Frontal cortex (tissue), 4 donors: ENCODE results near the gene HS1BP3. TPM values are rescaled to one million over a fixed set of nuclear protein-coding genes. Genes with fewer than 3 reads are reported as not detected.

Source experiments
- DNase-seq, 2 donors: peaks; one replicate each; pipeline ENCODE4 v3.0.0; 2012; ENCODE audit warnings: low spot score in 2 of 2
- FAIRE-seq: peaks from 2 replicates; lab custom pipeline; 2012; peaks lifted over from hg19 to GRCh38; lab: Jason Lieb, UNC
- total RNA-seq: library from RNA; depleted of rRNA; stranded (reverse); fragments of >200 nt; gene quantifications from one replicate; pipeline ENCODE4 v1.2.3, GENCODE V29; 2014
- donor health status: control.
- donor health status: control.
- donor health status: control.

HS1BP3 gene
- total RNA-seq, 1 donor from 2014 or later = 7.7 TPM

- DNase-seq = no peak
- no peak for FAIRE-seq
These were observed 15.1 kb upstream of the HS1BP3 start for GRCh38 chr2:20666005-20666303.

DNA sequence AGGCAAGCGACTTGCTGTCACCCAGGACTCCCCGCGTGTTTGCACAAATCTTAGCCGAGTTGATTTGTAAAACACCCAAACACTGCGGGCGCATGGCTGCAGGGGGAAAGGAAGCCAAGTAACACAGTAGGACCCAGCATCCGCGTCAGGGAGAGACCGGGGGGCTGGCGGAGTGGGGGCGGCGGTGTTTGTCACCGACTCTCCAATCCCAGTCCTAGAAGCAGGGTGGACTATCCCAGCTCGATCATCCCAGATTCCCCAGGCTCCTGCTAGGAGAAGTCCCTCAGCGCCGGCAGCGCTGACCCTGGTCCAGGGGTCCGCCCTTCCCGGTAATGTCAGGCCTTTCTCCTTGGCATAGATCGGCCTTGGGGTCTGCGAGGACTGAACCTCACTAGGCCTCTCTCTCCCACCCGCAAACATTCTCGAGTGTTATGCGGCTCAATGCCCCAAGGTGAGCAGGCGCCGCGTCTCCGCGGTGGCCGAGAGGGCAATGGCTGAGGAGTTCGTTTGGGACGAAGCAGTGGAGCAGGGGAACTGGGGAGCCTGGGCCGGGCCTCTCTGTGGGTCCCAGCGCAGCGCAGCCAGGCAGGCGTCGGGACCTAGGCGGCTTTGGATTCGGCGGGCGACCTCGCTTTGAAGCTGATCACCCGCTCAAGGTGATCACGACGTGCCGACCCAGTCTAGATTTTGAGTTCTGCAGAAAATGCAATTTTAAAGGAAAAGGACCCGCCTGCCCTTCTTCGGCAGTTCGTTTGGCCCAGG lies 14.5 kb upstream of the HS1BP3 start:
- peak in 1 of 2 donors; percentile 12 for DNase-seq
- no peak for FAIRE-seq

DNA sequence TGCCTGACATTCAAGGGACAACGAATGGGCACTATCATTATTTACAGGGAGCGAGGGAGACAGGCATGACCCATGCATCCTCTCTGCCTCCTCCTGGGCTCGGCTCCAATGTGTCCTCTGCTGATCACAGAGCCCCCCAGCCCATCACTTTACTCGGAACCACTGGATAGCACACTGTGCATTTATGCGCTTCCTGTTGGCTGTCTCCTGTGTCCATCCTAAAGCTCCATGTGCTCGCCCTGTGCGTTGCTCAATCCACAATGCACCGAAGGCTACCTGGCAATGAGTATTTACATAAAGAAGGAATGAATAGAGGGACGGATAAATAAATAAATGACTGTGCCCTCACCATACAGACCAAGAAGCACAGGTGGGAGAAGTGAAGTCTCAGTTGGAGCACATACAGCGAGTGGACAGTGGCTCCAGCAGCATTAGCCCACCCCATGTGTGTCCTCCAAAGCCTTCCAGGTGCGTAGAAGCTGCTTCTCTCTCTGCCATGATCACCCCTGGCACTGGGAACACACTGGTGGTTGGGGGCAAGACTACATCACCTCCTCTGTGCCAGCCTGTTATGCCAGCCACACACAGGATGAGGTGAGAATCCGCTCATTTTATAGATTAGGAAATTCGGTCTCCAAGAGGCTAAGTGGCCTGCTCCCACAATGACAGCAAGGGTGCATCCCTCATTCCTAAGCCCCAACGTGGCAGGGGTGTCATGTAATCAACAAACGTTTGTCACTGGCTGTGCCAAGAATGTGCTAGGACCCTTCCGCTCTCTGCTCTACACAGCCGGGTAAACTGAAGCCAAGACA lies 13.7 kb upstream of the HS1BP3 start:
- no peak for FAIRE-seq

GRCh38 chr2:20664071-20664390 lies 13.1 kb upstream of the HS1BP3 start:
- DNase-seq (no peak), FAIRE-seq (no peak)

More for the DNA sequence above, 13.7 kb upstream of the HS1BP3 start:
- DNase-seq = peak in 1 of 2 donors; percentile 10

GRCh38 chr2:20663196-20664070 lies 12.5 kb upstream of the HS1BP3 start:
- FAIRE-seq = no peak
- peak in 1 of 2 donors; percentile 13 for DNase-seq

DNA sequence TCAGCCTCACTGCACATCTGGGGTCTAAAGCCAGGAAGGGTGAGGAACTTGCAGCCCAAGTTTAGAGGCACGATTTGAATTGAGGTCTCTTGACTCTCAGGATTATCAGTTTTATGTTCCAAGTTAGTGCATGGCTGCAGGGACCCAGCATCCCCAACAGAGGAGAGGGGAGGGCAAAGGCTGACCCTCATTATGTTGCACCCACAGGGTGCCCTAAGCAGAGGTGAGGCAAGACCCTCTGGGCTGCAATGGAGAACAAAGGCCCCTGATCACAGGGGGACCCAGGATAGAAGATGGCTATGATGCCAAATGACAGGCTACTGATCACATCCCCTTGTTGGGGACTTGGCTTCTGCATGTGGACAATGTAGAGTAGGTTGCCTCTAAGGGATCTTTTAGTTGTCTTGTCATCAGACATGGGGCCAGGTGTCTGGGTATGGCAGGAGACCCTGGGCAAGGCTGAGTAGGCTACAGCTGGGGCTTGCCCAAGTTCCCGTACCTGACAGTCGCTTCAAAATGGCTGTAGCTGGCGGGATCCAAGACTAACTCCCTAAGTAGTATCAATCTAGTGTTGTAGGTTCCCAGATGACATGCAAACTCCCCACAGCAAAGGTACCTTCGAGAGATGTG lies 11.5 kb upstream of the HS1BP3 start:
- FAIRE-seq = no peak
- no peak for DNase-seq

DNA sequence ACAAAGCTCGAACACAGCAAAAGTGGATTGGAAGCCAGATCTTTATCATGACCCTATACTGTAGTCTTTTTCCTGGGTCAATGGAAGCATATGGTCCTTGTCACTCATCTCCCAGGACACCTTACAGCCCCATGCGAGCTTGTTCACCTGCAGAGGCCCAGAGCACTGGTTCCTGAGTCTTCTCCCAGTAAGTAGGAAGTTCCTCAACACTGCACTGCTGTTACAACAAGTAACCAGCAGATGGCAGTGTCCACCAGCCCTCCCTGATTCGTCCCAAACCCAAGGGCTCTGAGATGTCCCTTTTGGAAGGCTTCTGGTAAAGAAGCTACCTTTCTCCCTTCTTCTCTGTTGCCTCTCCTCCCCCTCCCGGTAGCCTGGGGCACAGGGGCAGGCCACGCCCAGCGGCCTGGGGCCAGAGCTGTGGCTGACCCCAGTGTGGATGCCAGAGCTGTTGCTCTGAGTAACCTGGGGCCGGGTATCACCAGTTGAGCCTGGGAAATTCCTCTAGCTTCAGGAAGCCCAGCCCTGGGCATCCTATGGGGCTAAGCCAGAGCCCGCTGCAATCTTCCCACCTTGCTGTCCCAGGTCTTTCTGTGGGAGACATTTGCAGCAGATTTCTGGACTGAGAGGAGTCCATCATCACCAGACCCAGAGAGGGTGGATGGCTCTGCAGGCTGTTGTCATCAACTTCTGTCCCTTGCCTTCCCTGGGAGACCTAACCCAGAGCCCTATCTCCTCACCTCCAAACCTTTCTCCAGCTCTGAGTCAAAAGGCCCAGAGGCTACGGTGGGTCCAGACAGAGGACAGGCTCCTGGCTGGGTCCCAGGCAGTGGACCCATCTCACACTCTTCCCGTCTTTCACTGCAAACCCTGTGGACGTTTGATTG lies 10.8 kb upstream of the HS1BP3 start:
- DNase-seq = peak; percentile 73 to 82
- FAIRE-seq = no peak

- FAIRE-seq = no peak
- no peak for DNase-seq
These were observed 9.9 kb upstream of the HS1BP3 start for GRCh38 chr2:20660506-20661420.

GRCh38 chr2:20657522-20658235 lies 6.8 kb upstream of the HS1BP3 start:
- FAIRE-seq (no peak), DNase-seq (no peak)

DNA sequence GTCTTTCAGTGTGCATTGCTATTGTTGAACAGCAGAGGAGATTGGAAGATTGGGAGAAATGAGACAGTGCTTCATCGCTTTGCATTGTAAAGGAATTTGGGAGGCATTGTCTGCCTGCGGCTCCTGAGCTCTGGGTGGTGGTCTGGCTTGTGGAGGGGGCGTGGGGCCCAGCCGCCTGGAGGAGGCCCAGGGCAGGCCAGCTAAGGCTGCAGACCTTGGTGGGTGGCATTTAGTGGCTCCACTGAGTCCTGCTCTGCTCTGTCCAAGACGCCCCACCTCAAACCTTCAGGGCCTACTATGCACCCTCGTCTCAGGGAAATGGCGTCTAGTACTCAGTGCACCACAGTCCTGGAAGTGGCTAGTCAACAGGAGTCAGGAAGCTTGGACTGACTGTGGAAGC lies 5.7 kb upstream of the HS1BP3 start:
- no peak for FAIRE-seq
- no peak for DNase-seq

- DNase-seq (no peak), FAIRE-seq (no peak)
These were observed 3.6 kb upstream of the HS1BP3 start for GRCh38 chr2:20654535-20654813.

- FAIRE-seq (no peak), DNase-seq (no peak)
These were observed 3.0 kb upstream of the HS1BP3 start for GRCh38 chr2:20653695-20654534.

DNA sequence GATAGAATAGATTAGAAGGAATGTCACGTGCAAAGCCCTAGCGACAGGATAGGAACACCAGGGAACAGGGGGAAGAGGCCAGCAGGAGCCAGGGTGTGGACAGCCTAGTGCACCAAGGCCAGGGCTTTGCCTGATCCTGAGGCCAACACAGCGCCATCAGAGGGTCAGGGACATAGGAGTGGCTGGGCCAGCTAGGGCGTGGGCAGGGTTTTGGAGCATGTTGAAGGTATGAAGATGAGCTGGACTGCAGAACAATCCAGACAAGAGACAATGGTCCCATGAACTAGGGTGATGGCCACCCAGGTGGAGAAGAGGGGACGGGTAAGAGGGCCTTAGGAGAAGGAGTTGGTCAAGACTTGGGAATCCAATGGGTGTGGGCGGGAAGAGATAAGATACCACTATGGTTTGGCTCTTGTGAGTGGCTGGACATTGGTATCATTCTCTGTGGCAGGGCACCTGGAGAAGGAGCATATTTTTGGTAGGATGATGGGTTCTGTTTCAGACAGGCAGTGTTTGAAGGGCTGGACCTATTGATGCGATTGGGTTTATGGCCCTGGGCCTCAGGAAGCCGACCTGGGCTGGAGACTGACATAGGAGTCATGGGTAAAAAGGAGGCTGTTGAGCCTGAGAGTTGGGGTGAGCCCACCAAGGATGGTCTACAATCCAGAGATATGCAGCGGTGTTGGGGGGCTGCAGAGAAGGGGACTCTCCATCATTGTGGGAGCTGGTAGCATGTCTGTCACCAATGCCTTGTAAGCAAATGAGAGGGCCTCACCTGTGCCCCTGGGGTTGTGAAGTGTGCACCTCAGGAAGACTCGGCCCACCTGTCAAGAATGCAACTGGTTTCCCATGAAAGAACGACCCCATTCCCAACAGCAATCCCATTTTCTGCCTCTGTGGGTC lies 2.0 kb upstream of the HS1BP3 start:
- FAIRE-seq = no peak
- DNase-seq = no peak

- FAIRE-seq = no peak
These were observed 1.2 kb upstream of the HS1BP3 start for GRCh38 chr2:20652141-20652540.

DNA sequence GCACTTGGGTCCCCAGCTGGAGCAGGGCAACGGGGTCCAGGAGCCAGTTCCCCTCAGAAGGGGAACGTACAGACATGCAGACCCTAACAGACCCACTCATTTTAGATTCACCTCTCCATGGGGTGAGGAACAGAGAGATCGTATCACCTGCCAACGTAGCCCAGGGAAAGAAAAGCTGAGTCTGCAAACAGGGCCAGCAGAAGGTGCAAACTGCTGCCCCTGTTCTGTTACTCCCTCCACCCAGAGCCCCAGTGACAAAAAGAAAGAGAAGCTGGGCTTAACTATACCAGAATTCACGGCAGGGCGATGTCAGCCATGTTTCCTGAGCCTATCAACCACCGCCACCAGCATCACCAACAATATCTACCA lies 817 bp upstream of the HS1BP3 start:
- FAIRE-seq = no peak
- DNase-seq = no peak

More at GRCh38 chr2:20652141-20652540, 1.2 kb upstream of the HS1BP3 start:
- DNase-seq = no peak

DNA sequence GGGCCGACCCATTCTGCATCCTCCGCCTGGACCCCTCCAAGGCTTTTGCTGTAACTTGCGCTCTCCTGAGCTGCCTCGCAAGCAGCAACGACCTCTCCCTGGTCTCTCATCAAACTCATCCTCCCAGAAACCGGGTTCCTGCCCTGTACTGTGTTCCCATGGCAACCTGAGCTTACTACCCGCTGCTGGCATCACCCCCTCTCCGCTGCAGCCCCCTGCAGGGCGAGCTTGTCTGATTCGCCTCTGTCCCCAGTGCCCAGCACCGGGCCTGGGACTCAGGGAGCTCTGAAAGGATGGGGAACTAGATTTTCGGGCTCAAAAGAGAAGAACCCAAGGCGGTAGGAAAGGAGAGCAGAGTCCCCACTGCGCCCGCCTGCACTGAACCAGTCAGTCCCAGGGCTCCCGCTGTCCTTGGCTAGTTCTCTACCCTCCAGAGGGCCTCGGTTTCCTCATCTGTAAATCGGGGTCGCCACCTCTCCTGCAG lies 463 bp downstream of the HS1BP3 start:
- DNase-seq (peak in 1 of 2 donors; percentile 58), FAIRE-seq (no peak)
